ENCODE data around the gene DPEP1.
"Not testable (repeated sequence)": the region's sequence is repeated elsewhere in the genome, so short reads cannot be mapped to it uniquely, and the experiment has no call there.

DPEP1 gene

GRCh38 chr16:89668790-89669158 lies 55.3 kb downstream of the DPEP1 start:
- no peak for TF ChIP-seq HDGF (IDR thresholded peaks at IDR 0.05; ENCODE audit: borderline replicate concordance)
- TF ChIP-seq LEF1 (IDR thresholded peaks at IDR 0.05; ENCODE audit: borderline replicate concordance) = no peak
- no peak for TF ChIP-seq L3MBTL2 (conservative IDR thresholded peaks at IDR 0.05)
- TF ChIP-seq ZNF384 (IDR thresholded peaks at IDR 0.05) = no peak
- TF ChIP-seq TARDBP (IDR thresholded peaks at IDR 0.05) = no peak
- TF ChIP-seq FOXK2 (IDR thresholded peaks at IDR 0.05) = no peak
- TF ChIP-seq FOXA1 (IDR thresholded peaks at IDR 0.05) = no peak
- POLR2A ChIA-PET = no interaction called here
- CTCF ChIA-PET = no interaction called here
- DNase-seq (ENCODE audit: extremely low spot score) = no peak

- ChIA-PET POLR2A (no interaction called here), CTCF (no interaction called here)
- no peak for TF ChIP-seq FOXA1 (IDR thresholded peaks at IDR 0.05)
- no peak for TF ChIP-seq ZNF384 (IDR thresholded peaks at IDR 0.05)
- no peak for TF ChIP-seq SP1 (IDR thresholded peaks at IDR 0.05)
- no peak for TF ChIP-seq CTBP1 (IDR thresholded peaks at IDR 0.05; ENCODE audit: borderline replicate concordance)
- no peak for TF ChIP-seq FOXK2 (IDR thresholded peaks at IDR 0.05)
- TF ChIP-seq TARDBP (IDR thresholded peaks at IDR 0.05) = no peak
- TF ChIP-seq PKNOX1 (IDR thresholded peaks at IDR 0.05) = no peak
- no peak for TF ChIP-seq ARNT (IDR thresholded peaks at IDR 0.05)
- no peak for TF ChIP-seq LEF1 (IDR thresholded peaks at IDR 0.05; ENCODE audit: borderline replicate concordance)
- no peak for TF ChIP-seq NFRKB (IDR thresholded peaks at IDR 0.05)
- no peak for TF ChIP-seq FOXM1 (IDR thresholded peaks at IDR 0.05; ENCODE audit: borderline replicate concordance)
- TF ChIP-seq ELF4 (IDR thresholded peaks at IDR 0.05) = no peak
- no peak for TF ChIP-seq BHLHE40 (IDR thresholded peaks at IDR 0.05; ENCODE audit: borderline replicate concordance)
- TF ChIP-seq HDGF (IDR thresholded peaks at IDR 0.05; ENCODE audit: borderline replicate concordance) = no peak
- no peak for TF ChIP-seq L3MBTL2 (conservative IDR thresholded peaks at IDR 0.05)
- no peak for TF ChIP-seq SUZ12 (IDR thresholded peaks at IDR 0.05)
Observed at GRCh38 chr16:89669755-89670154, 56.3 kb downstream of the DPEP1 start.

GRCh38 chr16:89670496-89671431 lies 57.3 kb downstream of the DPEP1 start:
- CTCF ChIA-PET = interaction anchor here (0.6 kb wide), 1 partner anchor 56 kb away, joined by 3 read pairs; no protein-coding TSS in a partner anchor
- no peak for TF ChIP-seq HDGF (IDR thresholded peaks at IDR 0.05; ENCODE audit: borderline replicate concordance)
- no peak for TF ChIP-seq FOXK2 (IDR thresholded peaks at IDR 0.05)
- no peak for TF ChIP-seq ELF4 (IDR thresholded peaks at IDR 0.05)
- no peak for TF ChIP-seq CTBP1 (IDR thresholded peaks at IDR 0.05; ENCODE audit: borderline replicate concordance)
- TF ChIP-seq NFRKB (IDR thresholded peaks at IDR 0.05) = no peak
- TF ChIP-seq L3MBTL2 (conservative IDR thresholded peaks at IDR 0.05) = no peak
- TF ChIP-seq FOXM1 (IDR thresholded peaks at IDR 0.05; ENCODE audit: borderline replicate concordance) = no peak
- no peak for TF ChIP-seq PKNOX1 (IDR thresholded peaks at IDR 0.05)
- TF ChIP-seq BHLHE40 (IDR thresholded peaks at IDR 0.05; ENCODE audit: borderline replicate concordance) = no peak
- DNase-seq (ENCODE audit: extremely low spot score) = no peak
- POLR2A ChIA-PET = no interaction called here

More at GRCh38 chr16:89669755-89670154, 56.3 kb downstream of the DPEP1 start:
- no peak for DNase-seq (ENCODE audit: extremely low spot score)

- DNase-seq (ENCODE audit: extremely low spot score); POLR2A ChIA-PET; CTCF ChIA-PET: not testable (repeated sequence)
Observed at GRCh38 chr16:89671565-89671964, 58.1 kb downstream of the DPEP1 start.

GRCh38 chr16:89672177-89672941 lies 58.9 kb downstream of the DPEP1 start:
- ChIA-PET POLR2A (no interaction called here), CTCF (no interaction called here)

DNA sequence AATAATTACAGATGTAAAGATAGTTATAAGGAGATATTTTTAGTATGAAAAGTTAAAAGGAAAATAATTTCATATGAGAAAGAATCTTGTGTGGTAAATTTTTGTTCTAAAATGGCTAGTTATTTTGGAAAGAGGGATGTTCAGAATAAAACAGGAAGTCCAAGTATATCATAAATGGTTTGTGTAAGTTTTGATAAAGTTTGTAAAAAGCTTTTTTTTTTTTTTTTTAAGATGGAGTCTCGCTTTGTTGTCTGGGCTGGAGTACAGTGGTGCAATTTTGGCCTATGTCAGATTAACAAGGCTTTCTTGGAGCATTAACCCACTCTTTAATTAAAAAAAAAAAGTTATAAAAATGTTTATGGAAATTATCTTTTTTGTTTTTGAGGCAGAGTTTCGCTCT lies 64.8 kb downstream of the DPEP1 start:
- ChIA-PET CTCF (no interaction called here), POLR2A (no interaction called here)
- no peak for DNase-seq (ENCODE audit: extremely low spot score)
- TF ChIP-seq ZNF384 (IDR thresholded peaks at IDR 0.05) (peak; percentile 80), FOXM1 (IDR thresholded peaks at IDR 0.05; ENCODE audit: borderline replicate concordance) (no peak)

More at GRCh38 chr16:89672177-89672941, 58.9 kb downstream of the DPEP1 start:
- no peak for DNase-seq (ENCODE audit: extremely low spot score)
- TF ChIP-seq ZNF384 (IDR thresholded peaks at IDR 0.05) (no peak), FOXA1 (IDR thresholded peaks at IDR 0.05) (no peak), L3MBTL2 (conservative IDR thresholded peaks at IDR 0.05) (no peak)

DNA sequence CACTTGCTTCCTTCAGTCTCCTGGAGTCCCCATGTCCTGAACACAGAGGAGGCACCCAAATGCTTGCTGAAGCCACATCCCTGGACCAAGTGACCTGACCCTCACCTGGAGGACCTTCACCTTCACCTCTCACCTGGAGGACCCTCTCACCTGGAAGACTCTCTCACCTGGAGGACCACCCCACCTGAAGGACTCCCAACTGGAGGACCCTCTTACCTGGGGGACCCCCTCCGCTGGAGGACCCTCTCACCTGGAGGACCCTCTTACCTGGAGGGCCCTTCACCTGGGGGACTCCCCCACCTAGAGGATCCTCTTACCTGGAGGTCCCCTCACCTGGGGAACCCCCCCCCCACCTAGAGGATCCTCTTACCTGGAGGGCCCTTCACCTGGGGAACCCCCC lies 72.5 kb downstream of the DPEP1 start:
- TF ChIP-seq LEF1 (IDR thresholded peaks at IDR 0.05; ENCODE audit: borderline replicate concordance) (no peak), L3MBTL2 (conservative IDR thresholded peaks at IDR 0.05) (no peak), SP1 (IDR thresholded peaks at IDR 0.05) (no peak), ZNF384 (IDR thresholded peaks at IDR 0.05) (no peak), ELF4 (IDR thresholded peaks at IDR 0.05) (no peak), FOXM1 (IDR thresholded peaks at IDR 0.05; ENCODE audit: borderline replicate concordance) (no peak), SUZ12 (IDR thresholded peaks at IDR 0.05) (no peak), PKNOX1 (IDR thresholded peaks at IDR 0.05) (no peak), TARDBP (IDR thresholded peaks at IDR 0.05) (no peak), BHLHE40 (IDR thresholded peaks at IDR 0.05; ENCODE audit: borderline replicate concordance) (no peak)
- no peak for DNase-seq (ENCODE audit: extremely low spot score)
- ChIA-PET POLR2A (interaction anchor here (0.7 to 2.5 kb wide), 9 partner anchors 9 to 29 kb away, joined by 3 to 16 read pairs (median 5); no protein-coding TSS in a partner anchor), CTCF (interaction anchor here (1.1 kb wide), 1 partner anchor 20 kb away, joined by 4 read pairs; no protein-coding TSS in a partner anchor)
